Measurements from ENCODE around the gene NAV2.
A peak's percentile ranks its signal among the peaks of the same experiment; 100 is the strongest.

Gene NAV2

GRCh38 chr11:19800714-19801519 lies 88.3 kb downstream of the NAV2 start:
- no peaks in the 10 kb centered on the region for H3K9me3 ChIP-seq (ENCODE audit: insufficient read depth, low read length, severe bottlenecking)
- H3K27me3 ChIP-seq (ENCODE audit: insufficient read depth, low read length, poor library complexity): no peaks in the 10 kb centered on the region
- TF ChIP-seq EZH2 (IDR thresholded peaks at IDR 0.05; ENCODE audit: borderline replicate concordance, low read depth, low read length, severe bottlenecking) (no peak), CTCF (IDR thresholded peaks at IDR 0.05; ENCODE audit: borderline replicate concordance, extremely low read depth, low read length, poor library complexity, severe bottlenecking) (peak; percentile 8)
- ATAC-seq (ENCODE audit: insufficient read depth, low read depth) (no peak), DNase-seq (no peak)
- no peak overlapping the region for H3K27ac ChIP-seq (ENCODE audit: low read length)
- H3K79me2 ChIP-seq (ENCODE audit: insufficient read depth, low read length): no peaks in the 10 kb centered on the region
- H3K4me2 ChIP-seq (ENCODE audit: insufficient read depth, low read length): no peak overlapping the region
- H3K4me3 ChIP-seq (ENCODE audit: low read depth in 1 of 2, low read length in 2 of 2): no peak overlapping the region
- no peak overlapping the region for H3K9ac ChIP-seq (ENCODE audit: low read depth, low read length)
- H3K36me3 ChIP-seq (ENCODE audit: insufficient read depth, low read length): no peaks in the 10 kb centered on the region
- H2AFZ ChIP-seq (ENCODE audit: low read depth, low read length): no peak overlapping the region
- H4K20me1 ChIP-seq (ENCODE audit: insufficient read depth, low read length): no peaks in the 10 kb centered on the region
- no peaks in the 10 kb centered on the region for H3K4me1 ChIP-seq (ENCODE audit: insufficient read depth, low read length)

GRCh38 chr11:19802773-19803293 lies 90.2 kb downstream of the NAV2 start:
- no peak overlapping the region for H2AFZ ChIP-seq (ENCODE audit: low read depth, low read length)
- no peaks in the 10 kb centered on the region for H3K27me3 ChIP-seq (ENCODE audit: insufficient read depth, low read length, poor library complexity)
- H3K4me2 ChIP-seq (ENCODE audit: insufficient read depth, low read length): no peak overlapping the region
- H4K20me1 ChIP-seq (ENCODE audit: insufficient read depth, low read length): no peaks in the 10 kb centered on the region
- ATAC-seq (ENCODE audit: insufficient read depth, low read depth): no peak
- H3K9ac ChIP-seq (ENCODE audit: low read depth, low read length): no peak overlapping the region
- H3K9me3 ChIP-seq (ENCODE audit: insufficient read depth, low read length, severe bottlenecking): no peaks in the 10 kb centered on the region
- TF ChIP-seq EZH2 (IDR thresholded peaks at IDR 0.05; ENCODE audit: borderline replicate concordance, low read depth, low read length, severe bottlenecking) (no peak), CTCF (IDR thresholded peaks at IDR 0.05; ENCODE audit: borderline replicate concordance, extremely low read depth, low read length, poor library complexity, severe bottlenecking) (no peak)
- H3K4me3 ChIP-seq (ENCODE audit: low read depth in 1 of 2, low read length in 2 of 2): no peak overlapping the region
- no peaks in the 10 kb centered on the region for H3K4me1 ChIP-seq (ENCODE audit: insufficient read depth, low read length)
- DNase-seq: no peak
- no peaks in the 10 kb centered on the region for H3K79me2 ChIP-seq (ENCODE audit: insufficient read depth, low read length)
- H3K27ac ChIP-seq (ENCODE audit: low read length): no peak overlapping the region
- no peaks in the 10 kb centered on the region for H3K36me3 ChIP-seq (ENCODE audit: insufficient read depth, low read length)

- Histone ChIP-seq H3K9ac (ENCODE audit: low read depth, low read length) (no peak overlapping the region), H3K27me3 (ENCODE audit: insufficient read depth, low read length, poor library complexity) (no peaks in the 10 kb centered on the region), H3K4me3 (ENCODE audit: low read depth in 1 of 2, low read length in 2 of 2) (no peak overlapping the region), H3K36me3 (ENCODE audit: insufficient read depth, low read length) (no peaks in the 10 kb centered on the region), H3K4me2 (ENCODE audit: insufficient read depth, low read length) (no peak overlapping the region), H3K4me1 (ENCODE audit: insufficient read depth, low read length) (no peaks in the 10 kb centered on the region), H3K27ac (ENCODE audit: low read length) (no peak overlapping the region), H2AFZ (ENCODE audit: low read depth, low read length) (no peak overlapping the region), H3K79me2 (ENCODE audit: insufficient read depth, low read length) (no peaks in the 10 kb centered on the region), H4K20me1 (ENCODE audit: insufficient read depth, low read length) (no peaks in the 10 kb centered on the region), H3K9me3 (ENCODE audit: insufficient read depth, low read length, severe bottlenecking) (no peaks in the 10 kb centered on the region)
- ATAC-seq (ENCODE audit: insufficient read depth, low read depth) (no peak), DNase-seq (no peak)
- TF ChIP-seq EZH2 (IDR thresholded peaks at IDR 0.05; ENCODE audit: borderline replicate concordance, low read depth, low read length, severe bottlenecking): no peak
These were observed 90.9 kb downstream of the NAV2 start for GRCh38 chr11:19803506-19803998.

- no peaks in the 10 kb centered on the region for H4K20me1 ChIP-seq (ENCODE audit: insufficient read depth, low read length)
- no peaks in the 10 kb centered on the region for H3K4me1 ChIP-seq (ENCODE audit: insufficient read depth, low read length)
- H3K27me3 ChIP-seq (ENCODE audit: insufficient read depth, low read length, poor library complexity): peaks cover 4% of the 10 kb centered on the region
- TF ChIP-seq EZH2 (IDR thresholded peaks at IDR 0.05; ENCODE audit: borderline replicate concordance, low read depth, low read length, severe bottlenecking) (no peak), CTCF (IDR thresholded peaks at IDR 0.05; ENCODE audit: borderline replicate concordance, extremely low read depth, low read length, poor library complexity, severe bottlenecking) (no peak)
- no peak for ATAC-seq (ENCODE audit: insufficient read depth, low read depth)
- H3K4me2 ChIP-seq (ENCODE audit: insufficient read depth, low read length): no peak overlapping the region
- no peaks in the 10 kb centered on the region for H3K36me3 ChIP-seq (ENCODE audit: insufficient read depth, low read length)
- no peak for DNase-seq
- no peak overlapping the region for H2AFZ ChIP-seq (ENCODE audit: low read depth, low read length)
- H3K4me3 ChIP-seq (ENCODE audit: low read depth in 1 of 2, low read length in 2 of 2): no peak overlapping the region
- no peaks in the 10 kb centered on the region for H3K79me2 ChIP-seq (ENCODE audit: insufficient read depth, low read length)
- no peaks in the 10 kb centered on the region for H3K9me3 ChIP-seq (ENCODE audit: insufficient read depth, low read length, severe bottlenecking)
- H3K9ac ChIP-seq (ENCODE audit: low read depth, low read length): no peak overlapping the region
- H3K27ac ChIP-seq (ENCODE audit: low read length): no peak overlapping the region
These were observed 92.7 kb downstream of the NAV2 start for GRCh38 chr11:19805376-19805775.

Measured in DND-41 (cell line).